HG02571 (cell line): ENCODE results near the gene CD300LB.
"Not testable (repeated sequence)": the region's sequence is repeated elsewhere in the genome, so short reads cannot be mapped to it uniquely, and the experiment has no call there.

Experiments
- ATAC-seq: cut with Tn5 transposase; IDR thresholded peaks from one replicate; pipeline ENCODE4 v1.9.1; 2021; ENCODE audit warnings: mild to moderate bottlenecking, moderate library complexity; ENCODE audit not compliant: unreplicated experiment

CD300LB gene

DNA sequence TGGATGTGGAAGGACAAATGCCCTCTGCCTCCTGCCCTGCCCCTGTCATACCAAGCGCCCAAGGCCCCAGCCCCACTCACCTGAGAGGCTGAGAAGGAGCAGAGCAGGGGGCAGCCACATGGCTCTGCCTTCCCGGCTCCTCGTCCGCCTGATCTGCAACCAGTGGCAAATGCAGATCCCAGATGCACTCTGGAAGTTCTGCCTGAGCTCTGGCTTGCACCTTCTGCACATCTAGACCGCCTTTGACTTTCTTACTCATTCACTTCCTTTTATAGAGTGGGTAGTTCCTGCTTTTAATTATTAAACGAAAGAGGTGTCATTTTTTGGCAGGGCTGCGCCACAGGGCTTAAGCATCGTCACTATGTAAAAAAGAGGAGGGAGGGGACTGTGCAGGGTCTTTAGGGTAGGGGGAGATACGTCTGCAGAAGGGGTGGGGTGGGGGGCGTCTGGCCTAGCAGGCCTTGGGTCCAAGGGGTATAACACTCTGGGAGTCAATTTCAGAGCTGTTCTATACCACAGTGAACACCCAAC lies at the start of gene CD300LB:
Gene CD300LB, minus strand, starts transcription at position 245 of the 531 bp plus-strand sequence. Its CDS starts 125 bp downstream, at position 120.
- no peak for ATAC-seq

- no peak for ATAC-seq
Observed at GRCh38 chr17:74579900-74580299, 48.6 kb upstream of the CD300LB start.

- no peak for ATAC-seq
Observed at GRCh38 chr17:74578979-74579378, 47.7 kb upstream of the CD300LB start.

DNA sequence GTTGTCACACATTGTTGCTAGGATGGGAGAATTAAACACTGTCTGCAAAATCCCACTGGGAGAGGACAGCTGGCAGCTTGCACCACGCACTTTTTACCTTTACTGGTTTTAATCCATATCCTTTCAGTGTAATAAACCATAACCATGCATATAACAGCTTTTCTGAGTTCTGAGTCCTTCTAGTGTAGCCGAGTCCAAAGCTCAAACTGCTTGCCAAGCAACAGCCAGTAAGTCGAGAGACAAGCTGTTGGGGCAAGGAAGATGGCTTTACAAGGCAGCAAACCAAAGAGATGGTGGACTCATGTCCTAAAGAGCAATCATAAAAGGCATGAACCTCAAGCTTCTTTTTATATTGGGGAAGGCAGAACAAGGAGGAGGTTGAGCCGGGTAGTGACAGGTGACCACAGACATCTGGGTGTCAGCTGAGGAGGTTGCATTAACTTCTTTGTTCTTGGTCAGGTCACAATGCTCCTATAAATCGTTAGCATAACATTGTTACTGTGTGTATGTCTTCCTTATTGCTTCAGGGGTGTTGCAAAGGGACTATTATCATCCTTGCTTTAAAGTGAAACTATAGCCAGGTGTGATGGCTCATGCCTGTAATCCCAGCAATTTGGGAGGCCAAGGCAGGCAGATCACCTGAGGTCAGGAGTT lies 43.3 kb upstream of the CD300LB start:
- ATAC-seq: no peak

DNA sequence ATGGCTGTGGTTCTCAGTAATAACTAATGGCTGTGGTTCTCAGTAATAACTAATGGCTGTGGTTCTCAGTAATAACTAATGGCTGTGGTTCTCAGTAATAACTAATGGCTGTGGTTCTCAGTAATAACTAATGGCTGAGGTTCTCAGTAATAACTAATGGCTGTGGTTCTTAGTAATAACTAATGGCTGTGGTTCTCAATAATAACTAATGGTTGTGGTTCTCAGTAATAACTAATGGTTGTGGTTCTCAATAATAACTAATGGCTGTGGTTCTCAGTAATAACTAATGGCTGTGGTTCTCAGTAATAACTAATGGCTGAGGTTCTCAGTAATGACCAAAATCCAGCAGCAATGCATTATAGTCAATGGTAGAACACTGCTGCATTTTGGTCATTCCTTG lies 42.4 kb upstream of the CD300LB start:
- not testable (repeated sequence) for ATAC-seq

DNA sequence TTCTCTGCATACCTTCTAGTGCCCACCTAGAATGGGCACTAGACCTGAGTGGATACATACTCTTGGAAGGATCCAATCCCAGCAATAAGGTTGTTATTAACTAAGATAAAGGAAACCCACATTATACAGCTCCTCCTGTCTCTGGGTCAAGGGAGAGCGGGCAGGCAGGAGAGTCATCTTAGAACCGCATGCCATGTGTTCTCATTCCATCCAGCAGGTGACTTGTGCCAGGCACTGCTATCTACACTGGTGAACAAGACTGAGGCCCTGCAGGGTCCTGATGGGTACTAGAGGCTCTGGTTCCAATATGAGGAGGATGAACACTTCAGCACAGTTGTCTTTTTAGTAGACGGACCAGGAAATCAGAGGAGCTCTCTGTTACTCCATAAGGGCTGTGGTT lies 41.9 kb upstream of the CD300LB start:
- no peak for ATAC-seq

DNA sequence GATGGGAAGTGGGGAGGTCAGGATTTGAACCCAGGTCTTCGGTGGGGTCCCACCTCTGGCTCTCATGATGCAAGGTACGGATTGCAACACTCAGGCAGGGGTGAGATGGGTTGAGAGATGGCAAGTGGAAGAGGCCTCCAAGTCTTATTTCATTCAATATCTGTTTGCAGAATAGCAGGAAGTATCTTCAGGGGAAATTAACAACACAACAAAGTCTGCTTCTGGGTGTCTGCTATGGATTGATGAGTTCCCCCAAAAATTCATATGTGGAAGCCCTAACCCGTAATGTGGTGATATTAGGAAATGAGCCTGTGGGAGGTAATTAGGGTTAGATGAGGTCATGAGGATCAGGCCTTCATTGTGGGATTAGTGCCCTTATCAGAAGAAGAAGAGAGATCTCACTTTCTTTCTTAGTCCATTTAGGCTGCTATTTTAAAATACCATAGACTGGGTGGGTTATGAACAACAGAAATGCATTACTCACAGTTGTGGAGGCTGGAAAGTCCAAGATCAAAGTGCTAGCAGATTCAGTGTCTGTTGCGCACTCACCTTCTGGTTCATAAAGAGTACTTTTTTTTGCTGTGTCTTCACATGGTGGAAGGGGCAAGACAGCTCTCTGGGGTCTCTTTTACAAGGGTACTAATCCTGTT lies 40.5 kb upstream of the CD300LB start:
- no peak for ATAC-seq

DNA sequence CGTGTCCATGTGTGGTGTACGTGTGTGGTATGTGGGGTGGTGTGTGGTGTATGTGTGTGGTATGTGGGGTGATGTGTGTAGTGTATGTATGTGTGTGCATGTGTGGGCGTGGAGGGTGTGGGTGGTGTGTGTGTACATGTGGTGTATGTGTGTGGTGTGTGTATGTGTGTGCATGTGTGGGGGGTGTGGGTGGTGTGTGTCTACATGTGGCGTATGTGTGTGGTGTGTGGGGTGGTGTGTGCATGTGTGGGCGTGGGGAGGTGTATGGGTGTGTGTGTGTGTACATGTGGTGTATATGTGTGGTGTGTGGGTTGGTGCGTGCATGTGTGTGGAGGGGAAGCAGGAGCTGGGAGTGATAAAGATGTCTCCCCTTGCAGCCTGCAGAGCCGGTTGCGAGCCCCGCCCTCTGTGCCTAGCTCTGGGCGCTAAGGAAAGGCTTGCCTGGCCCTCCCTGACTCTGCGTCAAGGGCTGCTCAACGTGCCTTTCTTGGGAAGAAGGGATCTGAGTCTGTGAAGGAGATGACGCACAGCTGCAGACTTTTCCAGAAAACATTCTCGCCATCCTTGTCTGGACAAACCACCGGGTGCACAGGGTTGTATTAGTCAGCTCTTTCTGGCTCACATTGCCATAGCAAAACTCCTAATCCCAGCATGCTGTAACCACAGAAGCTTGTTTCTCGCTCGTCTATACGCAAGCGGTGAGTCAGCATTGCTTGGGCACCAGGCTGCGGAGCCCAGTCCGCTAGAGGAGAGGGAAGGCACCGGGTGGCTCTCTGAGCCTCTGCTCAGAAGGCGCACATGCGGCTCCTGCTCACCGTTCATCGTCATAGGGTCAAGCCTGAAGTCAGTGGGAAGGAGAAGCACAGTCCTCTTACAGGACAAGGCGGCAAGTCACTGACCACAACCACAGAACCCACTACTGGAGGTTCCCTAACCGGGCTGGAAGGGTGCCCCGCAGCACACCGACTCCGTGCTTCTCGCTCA lies 38.0 kb upstream of the CD300LB start:
- ATAC-seq: no peak

GRCh38 chr17:74568106-74568873 lies 37.0 kb upstream of the CD300LB start:
- ATAC-seq: no peak

DNA sequence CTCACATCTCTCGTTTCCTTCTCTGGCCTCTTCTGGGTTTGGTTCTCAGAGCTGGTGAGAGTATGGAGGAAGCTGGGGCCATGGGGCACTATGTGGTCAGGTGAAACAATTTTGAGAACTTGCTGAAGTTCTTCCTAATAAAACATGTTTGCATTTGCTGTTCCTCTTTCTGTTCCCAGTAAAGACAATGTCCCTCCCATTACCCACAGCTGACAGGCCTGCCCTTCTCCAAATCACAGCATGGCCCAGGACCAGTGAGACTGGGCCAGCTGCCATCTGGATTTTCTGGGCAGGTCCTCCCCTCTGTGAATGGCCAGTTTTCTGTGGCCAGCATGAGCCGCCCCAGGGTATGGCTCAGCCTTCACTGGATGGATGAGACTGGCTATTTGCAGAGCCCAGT lies 36.1 kb upstream of the CD300LB start, which contains the start of gene CD300H:
Gene CD300H, minus strand, starts transcription at position 113 of the 400 bp plus-strand sequence.
- ATAC-seq: no peak

DNA sequence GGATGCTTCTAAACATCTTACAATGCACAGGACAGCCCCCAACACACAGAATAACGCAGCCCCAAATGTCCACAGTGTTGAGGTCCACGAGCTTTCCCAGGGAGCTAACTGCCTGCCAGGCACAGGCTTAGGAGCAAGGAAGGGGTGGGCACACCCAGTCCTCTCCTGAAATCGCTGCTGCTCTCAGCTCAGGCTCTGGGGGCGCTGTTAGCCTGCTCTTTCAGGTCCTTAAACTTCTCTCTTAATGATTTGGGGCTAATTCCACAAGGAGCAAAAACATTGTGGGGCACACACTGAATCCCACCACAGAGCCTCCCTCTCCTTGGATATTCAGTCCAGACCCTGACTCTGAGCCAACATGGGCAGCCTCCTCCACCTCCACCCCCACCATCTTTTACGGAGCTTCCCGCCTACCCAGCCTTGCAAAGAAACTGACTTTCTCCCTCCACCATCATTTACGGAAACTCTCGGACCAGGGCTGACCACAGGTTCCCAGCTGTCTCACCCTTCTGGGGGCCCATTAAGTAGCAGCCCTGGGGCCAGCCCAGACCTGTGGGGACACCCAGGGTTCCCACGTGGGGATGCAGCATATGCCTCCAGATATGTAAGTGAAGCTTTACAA lies 35.0 kb upstream of the CD300LB start:
- no peak for ATAC-seq

GRCh38 chr17:74565126-74565525 lies 33.9 kb upstream of the CD300LB start:
- ATAC-seq: no peak

DNA sequence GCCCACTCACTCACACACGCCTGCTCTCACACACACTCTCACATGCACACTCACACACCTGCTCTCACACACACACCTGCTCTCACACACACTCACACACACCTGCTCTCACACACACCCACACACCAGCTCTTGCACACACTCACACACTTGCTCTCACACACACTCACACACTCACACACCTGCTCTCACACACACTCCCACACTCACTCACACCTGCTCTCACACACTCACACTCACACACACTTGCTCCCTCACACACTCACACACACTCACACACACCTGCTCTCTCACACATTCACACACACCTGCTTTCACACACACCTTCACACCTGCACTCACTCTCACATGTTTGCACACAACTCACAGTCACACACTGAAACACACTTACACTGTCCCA lies 32.1 kb upstream of the CD300LB start:
- ATAC-seq: no peak

- no peak for ATAC-seq
Observed at GRCh38 chr17:74561586-74561985, 30.3 kb upstream of the CD300LB start.

DNA sequence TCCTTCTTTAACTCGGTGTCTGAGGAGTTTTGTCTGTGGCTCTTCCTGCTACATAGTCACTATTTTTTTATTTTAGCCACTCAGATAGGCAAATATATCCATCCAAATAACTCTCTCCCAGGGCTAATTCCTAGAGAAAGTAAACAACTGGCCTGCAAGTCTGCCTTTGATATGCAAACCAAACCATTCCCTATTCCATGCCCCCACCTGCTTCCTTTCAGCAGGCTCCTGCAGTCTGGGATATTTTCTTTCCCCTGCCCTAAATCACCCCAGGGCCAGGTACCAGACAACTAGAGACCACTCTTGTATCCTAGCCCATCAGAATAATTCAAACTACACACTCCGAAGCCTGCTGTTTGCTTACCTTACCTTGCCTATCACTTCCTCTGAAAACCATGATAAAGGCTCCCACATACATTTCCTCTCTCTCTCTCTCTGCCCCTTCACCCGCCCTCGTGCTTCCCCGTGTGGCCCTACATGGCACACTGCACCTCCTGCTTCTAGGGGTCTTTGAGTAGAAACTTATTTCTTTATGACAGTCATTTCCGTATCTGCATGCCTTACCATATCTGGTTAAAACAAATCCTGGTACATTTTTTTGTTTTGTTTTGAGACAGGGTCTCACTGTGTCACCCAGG lies 27.7 kb upstream of the CD300LB start:
- ATAC-seq: no peak

DNA sequence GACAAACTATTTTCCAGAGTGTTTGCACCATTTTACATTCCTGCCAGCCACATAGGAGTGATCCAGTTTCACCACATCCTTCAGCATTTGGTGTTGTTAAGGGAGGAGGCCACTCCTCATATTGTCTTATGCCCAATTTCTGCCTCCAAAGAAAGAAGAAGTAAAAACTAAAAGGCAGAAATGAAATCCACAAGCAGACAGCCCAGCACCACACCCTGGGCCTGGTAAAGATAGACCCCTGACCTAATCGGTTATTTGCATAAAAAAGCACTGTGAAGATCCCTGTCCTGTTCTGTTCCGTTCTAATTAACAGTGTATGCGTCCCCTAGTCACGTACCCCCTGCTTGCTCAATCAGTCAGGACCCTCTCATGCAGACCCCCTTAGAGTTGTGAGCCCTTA lies 27.1 kb upstream of the CD300LB start:
- ATAC-seq: not testable (repeated sequence)

DNA sequence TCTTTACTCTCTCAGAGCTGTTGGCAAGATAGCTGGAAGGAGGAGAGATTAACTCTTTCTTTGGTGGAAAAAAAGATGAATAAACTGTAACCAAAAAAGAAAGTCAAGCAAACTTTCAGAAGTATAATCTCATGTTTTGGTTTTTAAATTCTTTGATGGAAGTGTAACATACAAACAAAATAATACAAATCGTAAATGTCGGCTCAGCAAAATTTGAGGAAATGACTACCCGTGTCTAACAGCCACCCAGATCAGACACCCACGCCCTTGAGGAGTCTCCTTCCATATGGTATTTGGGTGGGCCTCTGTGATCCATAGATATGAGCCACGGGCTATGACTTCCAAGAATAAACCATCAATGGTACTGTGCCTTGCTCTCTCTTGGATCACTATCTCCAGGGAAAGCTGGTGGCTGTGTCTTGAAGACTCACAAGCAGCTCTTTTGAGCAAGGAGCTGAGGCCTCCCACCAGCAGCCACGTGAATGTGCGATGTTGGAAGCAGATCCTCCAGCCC lies 24.2 kb upstream of the CD300LB start:
- ATAC-seq: no peak

DNA sequence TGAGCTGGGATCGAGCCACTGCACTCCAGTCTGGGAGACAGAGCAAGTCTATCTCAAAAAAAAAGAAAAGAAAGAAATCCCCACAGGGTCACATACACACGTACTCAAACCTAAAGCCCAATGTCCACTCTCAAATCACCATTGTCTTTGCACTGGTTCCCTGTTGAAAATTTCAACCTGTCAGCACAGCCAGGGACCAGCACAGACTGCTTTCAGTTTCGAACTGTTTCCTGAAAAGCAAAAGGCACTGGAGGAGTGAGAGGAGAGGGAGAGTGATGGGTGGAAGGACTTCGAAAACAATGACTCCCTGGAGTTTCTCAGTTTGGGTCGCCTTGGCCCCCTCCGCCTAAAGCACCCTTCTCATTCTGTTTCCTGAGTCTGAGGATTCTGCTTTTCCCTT lies 23.6 kb upstream of the CD300LB start:
- no peak for ATAC-seq

GRCh38 chr17:74552037-74552436 lies 20.8 kb upstream of the CD300LB start:
- ATAC-seq: no peak
